ENCODE measurements around the gene ABLIM1. TPM values are rescaled to one million over a fixed set of nuclear protein-coding genes. Genes with fewer than 3 reads are reported as not detected.

The ABLIM1 gene
- total and polyA plus RNA-seq, 2 of the 4 experiments (the other 2 are of a cell fraction): 7.7 to 9.9 TPM

DNA sequence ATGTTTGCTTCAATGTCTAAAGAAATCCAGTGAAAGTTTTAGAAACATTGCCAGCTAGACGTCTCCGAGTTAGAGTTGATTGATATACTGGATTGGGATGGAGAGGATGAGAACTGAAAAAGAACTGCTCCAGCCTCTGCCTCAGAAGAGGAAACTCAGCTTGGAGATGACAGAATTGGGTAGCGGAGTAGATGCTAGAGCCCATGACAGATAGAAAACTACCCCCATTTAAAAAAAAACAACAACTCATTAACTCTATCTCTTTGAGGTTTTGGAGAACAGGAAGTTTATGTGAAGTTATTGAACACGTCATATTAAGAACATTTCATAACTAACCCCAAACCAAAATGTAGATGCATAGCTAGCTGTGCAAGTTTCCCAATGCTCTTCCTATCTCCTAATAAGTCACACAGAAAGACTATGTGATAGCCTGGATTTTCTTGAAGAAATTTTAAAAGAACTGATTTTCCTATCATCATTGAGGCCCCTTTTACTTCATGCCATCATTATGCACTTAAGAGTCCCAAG is 225.4 kb downstream of the ABLIM1 start:
- intact Hi-C loops (cut with micrococcal nuclease): no loop called here
- Histone ChIP-seq H3K9me1 (ENCODE audit: insufficient read depth, low read length) (0 out of 2 replicates have a peak, but pooled peaks cover 2% of the 10 kb centered on the region), H2AFZ (replicated peaks; ENCODE audit: low read length, poor library complexity) (no peak overlapping the region), H3K27me3 (ENCODE audit: control insufficient read depth, insufficient read depth, low read length) (peaks cover 8% of the 10 kb centered on the region), H2AK9ac (replicated peaks; ENCODE audit: low read depth, low read length, poor library complexity) (no peak overlapping the region), H3K9me3 (ENCODE audit: control insufficient read depth, insufficient read depth, low read length) (no peaks in the 10 kb centered on the region), H3K36me3 (ENCODE audit: control insufficient read depth, insufficient read depth, low read length) (no peaks in the 10 kb centered on the region), H3K9ac (ENCODE audit: low read depth, low read length) (no peak overlapping the region), H3K14ac (replicated peaks; ENCODE audit: low read depth, low read length) (no peak overlapping the region), H4K20me1 (ENCODE audit: insufficient read depth, low read length) (no peaks in the 10 kb centered on the region), H3K79me1 (ENCODE audit: low read depth in 1 of 2, low read length in 2 of 2) (no peaks in the 10 kb centered on the region), H4K8ac (ENCODE audit: low read depth in 2 of 2, low read length in 2 of 2) (no peak overlapping the region), H4K5ac (ENCODE audit: low read depth, low read length) (no peak overlapping the region), H2BK20ac (ENCODE audit: low read depth, low read length) (0 out of 2 replicates have a peak overlapping the region, but pooled peaks have one; percentile 20), H3K18ac (ENCODE audit: low read depth, low read length) (no peak overlapping the region), H3K4me2 (ENCODE audit: low read depth, low read length) (no peak overlapping the region), H3K23ac (ENCODE audit: low read depth, low read length) (no peak overlapping the region), H3K27ac (ENCODE audit: insufficient read depth, low read length) (no peak overlapping the region), H3K4ac (ENCODE audit: low read depth, low read length) (no peak overlapping the region), H2AK5ac (ENCODE audit: low read depth, low read length) (no peak overlapping the region), H2BK120ac (ENCODE audit: low read depth, low read length) (no peak overlapping the region), H3K4me1 (ENCODE audit: control insufficient read depth, insufficient read depth, low read length) (peaks cover 4% of the 10 kb centered on the region; the same call in 1 of the 2 replicates), H3K56ac (ENCODE audit: extremely low read depth, insufficient read depth, low read length) (no peak overlapping the region), H3K4me3 (ENCODE audit: insufficient read depth, low read depth, low read length) (no peak overlapping the region), H2BK5ac (ENCODE audit: low read depth, low read length, poor library complexity, severe bottlenecking) (no peak overlapping the region), H2BK15ac (ENCODE audit: low read depth, low read length) (no peak overlapping the region), H4K91ac (ENCODE audit: insufficient read depth, low read depth, low read length) (no peak overlapping the region)
- no peak for TF ChIP-seq POLR2A (IDR thresholded peaks at IDR 0.05; ENCODE audit: low read depth, low read length)
- peak; percentile 27; the same call in 1 of the 2 replicates for TF ChIP-seq CEBPB (IDR thresholded peaks at IDR 0.05; ENCODE audit: low read depth, low read length)
- ATAC-seq (ENCODE audit: low read depth) (peak; percentile 69), DNase-seq (peak; percentile 59)
- ChIA-PET CTCF (interaction anchor here (4.0 kb wide), 1 partner anchor 129 kb away, joined by 17 read pairs; no protein-coding TSS in a partner anchor), POLR2A (ENCODE audit: unreplicated experiment) (interaction anchor here (0.7 kb wide), 1 partner anchor 126 kb away, joined by 3 read pairs; no protein-coding TSS in a partner anchor)
- WGBS, 2 experiments (ENCODE audit: extremely low coverage in 2 of 2, insufficient read length in 1 of 2): no CpG with 5 or more reads among the region's 4 CpGs
- BruUV-seq (replicated peaks): no TSS peak
- dilution Hi-C loops (cut with HindIII; ENCODE audit: low sequenced_read_pairs, unreplicated experiment): no loop called here
- in situ Hi-C loops (cut with MboI; ENCODE audit: low sequenced_read_pairs): no loop called here

All from IMR-90 (cell line).